H9 (cell line): ENCODE data around the gene ZNF653. TPM values are rescaled to one million over a fixed set of nuclear protein-coding genes. Genes with fewer than 3 reads are reported as not detected.

ENCODE experiments used
- DNase-seq: peaks from one replicate; pipeline ENCODE4 v3.0.0-alpha.2; 2017
- H2AFZ ChIP-seq: one replicate; pipeline ENCODE4 v1.6.1; 2013; ENCODE audit warnings: mild to moderate bottlenecking, low read length, control low read depth, moderate library complexity
- H2AK5ac ChIP-seq: 2 replicates; pipeline ENCODE4 v1.6.1; 2013; ENCODE audit warnings: low read length, control low read depth, mixed read lengths; ENCODE audit not compliant: insufficient read length
- H2BK120ac ChIP-seq: one replicate; pipeline ENCODE4 v1.6.1; 2013; ENCODE audit warnings: low read depth, mild to moderate bottlenecking, low read length, control low read depth, inconsistent platforms; ENCODE audit not compliant: poor library complexity, severe bottlenecking
- H2BK12ac ChIP-seq: 2 replicates; pipeline ENCODE4 v1.6.1; 2013; ENCODE audit warnings: low read length, control low read depth, mixed read lengths, low read depth; ENCODE audit not compliant: insufficient read length
- H2BK15ac ChIP-seq: 2 replicates; pipeline ENCODE4 v1.6.1; 2013; ENCODE audit warnings: low read depth, low read length, control low read depth
- H2BK20ac ChIP-seq: one replicate; pipeline ENCODE4 v1.6.1; 2013; ENCODE audit warnings: low read depth, mild to moderate bottlenecking, low read length, control low read depth, inconsistent platforms; ENCODE audit not compliant: poor library complexity, severe bottlenecking
- H2BK5ac ChIP-seq: 2 replicates; pipeline ENCODE4 v1.6.1; 2013; ENCODE audit warnings: low read length, control low read depth, mixed read lengths; ENCODE audit not compliant: insufficient read length
- H3K14ac ChIP-seq: 2 replicates; pipeline ENCODE4 v1.6.1; 2013; ENCODE audit warnings: low read length, control low read depth; ENCODE audit not compliant: insufficient read depth
- H3K18ac ChIP-seq: 2 replicates; pipeline ENCODE4 v1.6.1; 2013; ENCODE audit warnings: low read depth, mild to moderate bottlenecking, mixed read lengths, low read length, control low read depth; ENCODE audit not compliant: insufficient read length
- H3K23ac ChIP-seq: 2 replicates; pipeline ENCODE4 v1.6.1; 2013; ENCODE audit warnings: low read length, control low read depth, mixed read lengths, low read depth; ENCODE audit not compliant: insufficient read length
- H3K23me2 ChIP-seq: 2 replicates; pipeline ENCODE4 v1.6.1; 2013; ENCODE audit warnings: low read depth, mild to moderate bottlenecking, mixed read lengths, low read length, control low read depth; ENCODE audit not compliant: insufficient read length, poor library complexity, severe bottlenecking
- H3K27ac ChIP-seq: 2 replicates; pipeline ENCODE4 v1.5.1; 2013; ENCODE audit warnings: low read length, control low read depth, mixed read lengths, low read depth; ENCODE audit not compliant: insufficient read length
- H3K27me3 ChIP-seq: 2 replicates; pipeline ENCODE4 v1.6.1; 2013; ENCODE audit warnings: low read length, control low read depth, inconsistent platforms; ENCODE audit not compliant: insufficient read depth
- H3K4ac ChIP-seq: 2 replicates; pipeline ENCODE4 v1.6.1; 2013; ENCODE audit warnings: low read depth, mild to moderate bottlenecking, control low read depth, inconsistent platforms, low read length, moderate library complexity
- H3K4me1 ChIP-seq: 2 replicates; pipeline ENCODE4 v1.6.1; 2013; ENCODE audit warnings: low read length, control low read depth, inconsistent platforms; ENCODE audit not compliant: insufficient read depth
- H3K4me2 ChIP-seq: 2 replicates; pipeline ENCODE4 v1.6.1; 2013; ENCODE audit warnings: low read length, control low read depth, mixed read lengths; ENCODE audit not compliant: insufficient read length, insufficient read depth
- H3K56ac ChIP-seq: 2 replicates; pipeline ENCODE4 v1.6.1; 2013; ENCODE audit warnings: low read depth, mild to moderate bottlenecking, mixed read lengths, low read length, control low read depth; ENCODE audit not compliant: insufficient read length
- H3K79me1 ChIP-seq: 2 replicates; pipeline ENCODE4 v1.6.1; 2013; ENCODE audit warnings: low read depth, mild to moderate bottlenecking, moderate library complexity, low read length, control low read depth, inconsistent platforms; ENCODE audit not compliant: insufficient read depth, poor library complexity, severe bottlenecking
- H3K79me2 ChIP-seq: 2 replicates; pipeline ENCODE4 v1.6.1; 2013; ENCODE audit warnings: low read length, control low read depth, inconsistent platforms; ENCODE audit not compliant: insufficient read depth
- H3K9ac ChIP-seq: 2 replicates; pipeline ENCODE4 v1.6.1; 2013; ENCODE audit warnings: low read length, control low read depth, mixed read lengths; ENCODE audit not compliant: insufficient read length; ENCODE audit errors: extremely low read depth
- H3K9me3 ChIP-seq: one replicate; pipeline ENCODE4 v1.6.1; 2013; ENCODE audit warnings: low read depth, low read length, inconsistent platforms; ENCODE audit not compliant: control insufficient read depth
- H3T11ph ChIP-seq: one replicate; pipeline ENCODE4 v1.6.1; 2013; ENCODE audit warnings: mild to moderate bottlenecking, low read length, control low read depth, inconsistent platforms
- H4K20me1 ChIP-seq: one replicate; pipeline ENCODE4 v1.6.1; 2013; ENCODE audit not compliant: control insufficient read depth, insufficient read length, insufficient read depth
- H4K5ac ChIP-seq: 2 replicates; pipeline ENCODE4 v1.6.1; 2013; ENCODE audit warnings: low read depth, mild to moderate bottlenecking, mixed read lengths, low read length, control low read depth; ENCODE audit not compliant: insufficient read length
- H4K8ac ChIP-seq: replicated peaks from 2 replicates; pipeline ENCODE4 v1.6.1; 2013; ENCODE audit warnings: low read length, control low read depth, mixed read lengths, low read depth; ENCODE audit not compliant: insufficient read length
- H4K91ac ChIP-seq: 2 replicates; pipeline ENCODE4 v1.6.1; 2013; ENCODE audit warnings: low read depth, mild to moderate bottlenecking, moderate library complexity, mixed read lengths, low read length, control low read depth; ENCODE audit not compliant: insufficient read length
- H3K27ac Mint-ChIP-seq, 3 experiments: 2 replicates in 2 of 3; 3 replicates in 1 of 3; pipeline ENCODE4 v1.8.0; 2020 to 2021; ENCODE audit warnings: mixed read lengths in 3 of 3, mild to moderate bottlenecking in 1 of 3, moderate library complexity in 1 of 3
- H3K27me3 Mint-ChIP-seq: 2 replicates; pipeline ENCODE4 v1.8.0; 2021; ENCODE audit warnings: low read depth, mild to moderate bottlenecking, moderate library complexity, mixed read lengths
- H3K36me3 Mint-ChIP-seq, 3 experiments: 2 replicates in 2 of 3; 3 replicates in 1 of 3; pipeline ENCODE4 v1.8.0; 2020 to 2021; ENCODE audit warnings: low read depth in 3 of 3, mixed read lengths in 3 of 3; ENCODE audit not compliant: insufficient read depth in 1 of 3
- H3K4me1 Mint-ChIP-seq, 2 experiments: 2 replicates each; pipeline ENCODE4 v1.8.0; 2020; ENCODE audit warnings: mixed read lengths in 2 of 2
- H3K4me3 Mint-ChIP-seq, 2 experiments: 2 replicates in 1 of 2; 3 replicates in 1 of 2; pipeline ENCODE4 v1.8.0; 2020 to 2021; ENCODE audit warnings: mild to moderate bottlenecking in 2 of 2, mixed read lengths in 2 of 2, moderate library complexity in 1 of 2
- H3K9me3 Mint-ChIP-seq, 2 experiments: 2 replicates in 1 of 2; 3 replicates in 1 of 2; pipeline ENCODE4 v1.8.0; 2020; ENCODE audit warnings: mild to moderate bottlenecking in 2 of 2, mixed read lengths in 2 of 2, moderate library complexity in 1 of 2
- CTCF ChIP-seq: fragments of 200-600 bp; sonication (generic); conservative IDR thresholded peaks from 3 replicates; pipeline ENCODE4 v1.8.0; 2021; ENCODE audit warnings: antibody characterized with exemption, mild to moderate bottlenecking
- WGBS: extraction: QIAGEN DNeasy Blood & Tissue Kit; methylation state at CpG from one replicate; pipeline ENCODE4 v1.1.7; 2013; ENCODE audit warnings: missing lambda C conversion rate, low lambda C conversion rate, mixed read lengths; ENCODE audit not compliant: insufficient read length; ENCODE audit errors: extremely low coverage; 5-methylcytosine and 5-hydroxymethylcytosine counted together
- total RNA-seq: library from RNA; stranded (reverse); gene quantifications from 2 replicates; pipeline ENCODE4 v1.2.1, GENCODE V29; 2021

ZNF653 gene
- total RNA-seq, 1 experiment from 2014 or later, result 11.6 TPM

- DNase-seq, result no peak
- WGBS, result no CpG with 5 or more reads among the region's 10 CpGs
Measured at GRCh38 chr19:11495481-11495880, 10.2 kb downstream of the ZNF653 start.

More at GRCh38 chr19:11495481-11495880, 10.2 kb downstream of the ZNF653 start:
- Histone ChIP-seq H3K79me2 (no peaks in the 10 kb centered on the region), H3K9me3 (no peaks in the 10 kb centered on the region), H2AK5ac (no peak overlapping the region), H4K91ac (no peak overlapping the region), H3T11ph (no peak overlapping the region), H2BK20ac (no peak overlapping the region), H2BK12ac (no peak overlapping the region), H3K79me1 (no peaks in the 10 kb centered on the region), H3K18ac (no peak overlapping the region), H2BK5ac (no peak overlapping the region), H3K23me2 (peaks cover 3% of the 10 kb centered on the region), H3K4me1 (no peaks in the 10 kb centered on the region), H3K27ac (no peak overlapping the region), H3K9ac (no peak overlapping the region), H4K5ac (no peak overlapping the region), H2BK15ac (no peak overlapping the region), H3K56ac (no peak overlapping the region), H3K27me3 (no peaks in the 10 kb centered on the region), H2BK120ac (no peak overlapping the region), H3K4ac (no peak overlapping the region), H4K20me1 (no peaks in the 10 kb centered on the region), H3K4me2 (no peak overlapping the region), H2AFZ (no peak overlapping the region), H3K23ac (no peak overlapping the region), H3K14ac (no peak overlapping the region), H4K8ac (no peak overlapping the region)
- 0 out of 7 replicates have a peak overlapping the region, but pooled peaks of 1 of the 3 experiments have one; percentile 17 for H3K27ac Mint-ChIP-seq
- no peak for TF ChIP-seq CTCF
- no peak overlapping the region for H3K4me3 Mint-ChIP-seq
- no peaks in the 10 kb centered on the region for H3K9me3 Mint-ChIP-seq
- H3K4me1 Mint-ChIP-seq, result peaks cover 2 to 5% of the 10 kb centered on the region in 2 experiments; a peak in 3 of 4 replicates
- H3K27me3 Mint-ChIP-seq, result no peaks in the 10 kb centered on the region
- peaks cover 2 to 27% (median 12%) of the 10 kb centered on the region in 3 experiments; a peak in 4 of 7 replicates for H3K36me3 Mint-ChIP-seq
